Activated T-cell treated with anti-CD3 and anti-CD28 coated beads, Interleukin-2, amount 50 U/mL, for 72 hours (primary cell): ENCODE results near the gene HMGCR. TPM values are rescaled to one million over a fixed set of nuclear protein-coding genes. Genes with fewer than 3 reads are reported as not detected.

Experiments used
- ATAC-seq, 2 donors: fragments of 150-1000 bp; cut with Tn5 transposase; replicated peaks in 1 of 2; 2 replicates each; pipeline ENCODE4 v1.10.0; 2021; ENCODE audit warnings: moderate library complexity in 2 of 2, mild to moderate bottlenecking in 1 of 2
- DNase-seq, 2 donors: peaks; one replicate each; pipeline ENCODE4 v3.0.0; 2021 to 2022; ENCODE audit warnings: mixed read lengths in 1 of 2
- H3K27ac Mint-ChIP-seq: one replicate; pipeline ENCODE4 v1.8.0; 2022; ENCODE audit warnings: mild to moderate bottlenecking, moderate library complexity, mixed read lengths
- H3K27me3 Mint-ChIP-seq: one replicate; pipeline ENCODE4 v1.8.0; 2022; ENCODE audit warnings: low read depth, mixed read lengths
- H3K36me3 Mint-ChIP-seq, 2 donors: one replicate each; pipeline ENCODE4 v1.8.0; 2022; ENCODE audit warnings: mixed read lengths in 2 of 2, mild to moderate bottlenecking in 1 of 2; ENCODE audit not compliant: insufficient read depth in 2 of 2
- H3K4me1 Mint-ChIP-seq: one replicate; pipeline ENCODE4 v1.8.0; 2022; ENCODE audit warnings: low read depth, mixed read lengths
- H3K4me3 Mint-ChIP-seq, 2 donors: one replicate each; pipeline ENCODE4 v1.8.0; 2022; ENCODE audit warnings: mild to moderate bottlenecking in 2 of 2, mixed read lengths in 2 of 2, moderate library complexity in 2 of 2
- H3K9me3 Mint-ChIP-seq, 2 donors: one replicate each; pipeline ENCODE4 v1.8.0; 2022; ENCODE audit warnings: mixed read lengths in 2 of 2
- total RNA-seq, 2 donors: library from RNA; stranded (reverse); gene quantifications; one replicate each; pipeline ENCODE4 v1.2.3, GENCODE V29; 2022

The HMGCR gene
- total RNA-seq, 2 donors from 2014 or later: 23.5 to 24.2 TPM

GRCh38 chr5:75373862-75374261 is 36.8 kb downstream of the HMGCR start:
- no peak for ATAC-seq
- Mint-ChIP-seq H3K36me3 (peaks cover 0 to 3% of the 10 kb centered on the region in 2 donors), H3K9me3 (no peaks in the 10 kb centered on the region), H3K4me3 (no peak overlapping the region), H3K4me1 (no peaks in the 10 kb centered on the region), H3K27me3 (no peaks in the 10 kb centered on the region), H3K27ac (no peak overlapping the region)
- DNase-seq: no peak

- H3K4me3 Mint-ChIP-seq: no peak overlapping the region
- ATAC-seq (no peak), DNase-seq (no peak)
- H3K36me3 Mint-ChIP-seq: peaks cover 0 to 3% of the 10 kb centered on the region in 2 donors
- H3K27me3 Mint-ChIP-seq: no peaks in the 10 kb centered on the region
- no peaks in the 10 kb centered on the region for H3K9me3 Mint-ChIP-seq
- H3K27ac Mint-ChIP-seq: no peak overlapping the region
- H3K4me1 Mint-ChIP-seq: no peaks in the 10 kb centered on the region
Measured at GRCh38 chr5:75374394-75374814, 37.4 kb downstream of the HMGCR start.

GRCh38 chr5:75375414-75375813 is 38.4 kb downstream of the HMGCR start:
- Mint-ChIP-seq H3K27me3 (no peaks in the 10 kb centered on the region), H3K4me1 (no peaks in the 10 kb centered on the region), H3K36me3 (peaks cover 0 to 3% of the 10 kb centered on the region in 2 donors), H3K9me3 (no peaks in the 10 kb centered on the region), H3K4me3 (no peak overlapping the region), H3K27ac (no peak overlapping the region)
- no peak for DNase-seq
- no peak for ATAC-seq

GRCh38 chr5:75380099-75380498 is 43.1 kb downstream of the HMGCR start:
- no peak overlapping the region for H3K27ac Mint-ChIP-seq
- H3K9me3 Mint-ChIP-seq: no peaks in the 10 kb centered on the region
- DNase-seq (no peak), ATAC-seq (no peak)
- H3K36me3 Mint-ChIP-seq: peaks cover 0 to 16% of the 10 kb centered on the region in 2 donors
- no peaks in the 10 kb centered on the region for H3K4me1 Mint-ChIP-seq
- no peak overlapping the region for H3K4me3 Mint-ChIP-seq
- H3K27me3 Mint-ChIP-seq: no peaks in the 10 kb centered on the region

GRCh38 chr5:75381456-75381855 is 44.4 kb downstream of the HMGCR start:
- ATAC-seq (no peak), DNase-seq (no peak)
- Mint-ChIP-seq H3K4me3 (no peak overlapping the region), H3K4me1 (no peaks in the 10 kb centered on the region), H3K36me3 (peaks cover 0 to 16% of the 10 kb centered on the region in 2 donors), H3K9me3 (no peaks in the 10 kb centered on the region), H3K27ac (no peak overlapping the region), H3K27me3 (no peaks in the 10 kb centered on the region)

GRCh38 chr5:75384218-75384617 is 47.2 kb downstream of the HMGCR start:
- Mint-ChIP-seq H3K27me3 (no peaks in the 10 kb centered on the region), H3K27ac (no peak overlapping the region), H3K4me3 (no peak overlapping the region), H3K36me3 (peaks cover 0 to 17% of the 10 kb centered on the region in 2 donors), H3K4me1 (peaks cover 6% of the 10 kb centered on the region), H3K9me3 (no peaks in the 10 kb centered on the region)
- DNase-seq (no peak), ATAC-seq (no peak)

- no peaks in the 10 kb centered on the region for H3K27me3 Mint-ChIP-seq
- H3K4me1 Mint-ChIP-seq: peaks cover 14% of the 10 kb centered on the region
- no peak for ATAC-seq
- H3K9me3 Mint-ChIP-seq: peaks cover 0 to 2% of the 10 kb centered on the region in 2 donors
- DNase-seq: no peak
- peaks cover 4 to 9% of the 10 kb centered on the region in 2 donors for H3K36me3 Mint-ChIP-seq
- H3K27ac Mint-ChIP-seq: no peak overlapping the region
- H3K4me3 Mint-ChIP-seq: no peak overlapping the region
Measured at GRCh38 chr5:75387806-75388205, 50.8 kb downstream of the HMGCR start.

GRCh38 chr5:75389430-75389829 is 52.4 kb downstream of the HMGCR start:
- ATAC-seq (peak; percentile 87 to 96), DNase-seq (peak; percentile 15 to 26)
- H3K4me3 Mint-ChIP-seq: peak overlapping the region in 1 of 2 donors; percentile 29
- peak overlapping the region; percentile 10 for H3K27ac Mint-ChIP-seq
- H3K9me3 Mint-ChIP-seq: peaks cover 0 to 2% of the 10 kb centered on the region in 2 donors
- H3K4me1 Mint-ChIP-seq: peaks cover 14% of the 10 kb centered on the region
- no peaks in the 10 kb centered on the region for H3K27me3 Mint-ChIP-seq
- peaks cover 4 to 7% of the 10 kb centered on the region in 2 donors for H3K36me3 Mint-ChIP-seq

GRCh38 chr5:75395277-75395676 is 58.3 kb downstream of the HMGCR start:
- Mint-ChIP-seq H3K36me3 (peaks cover 3 to 7% of the 10 kb centered on the region in 2 donors), H3K27ac (no peak overlapping the region), H3K27me3 (no peaks in the 10 kb centered on the region), H3K9me3 (no peaks in the 10 kb centered on the region), H3K4me1 (no peaks in the 10 kb centered on the region), H3K4me3 (no peak overlapping the region)
- ATAC-seq: no peak
- no peak for DNase-seq

- Mint-ChIP-seq H3K4me3 (no peak overlapping the region), H3K27ac (no peak overlapping the region), H3K36me3 (peaks cover 0 to 4% of the 10 kb centered on the region in 2 donors), H3K9me3 (no peaks in the 10 kb centered on the region), H3K4me1 (peaks cover 12% of the 10 kb centered on the region), H3K27me3 (no peaks in the 10 kb centered on the region)
- DNase-seq (no peak), ATAC-seq (no peak)
Measured at GRCh38 chr5:75405296-75405695, 68.3 kb downstream of the HMGCR start.

Other genes starting within 250 kb of the HMGCR start
- gene ANKRD31, start 100.3 kb upstream of the HMGCR start, total RNA-seq: under 1 TPM; 0.58 to 0.65 TPM
- gene CERT1, start 174.4 kb downstream of the HMGCR start, total RNA-seq: 10 to 100 TPM; 31.9 to 34.9 TPM
- gene POLK, start 174.7 kb downstream of the HMGCR start, total RNA-seq: 10 to 100 TPM; 31.4 to 34.2 TPM